HG02642 (cell line): ENCODE data around the gene INPP5J.
"Not testable (repeated sequence)": the region's sequence is repeated elsewhere in the genome, so short reads cannot be mapped to it uniquely, and the experiment has no call there.

Experiments
- ATAC-seq: cut with Tn5 transposase; IDR thresholded peaks from one replicate; pipeline ENCODE4 v1.9.1; 2021; ENCODE audit warnings: mild to moderate bottlenecking; ENCODE audit not compliant: unreplicated experiment, poor library complexity

The INPP5J gene

GRCh38 chr22:31122532-31123291 lies at the start of gene INPP5J:
TSS of gene INPP5J (plus strand) at chr22:31122966. CDS start at chr22:31123015, 49 bp downstream.
- no peak for ATAC-seq

GRCh38 chr22:31073125-31073524 lies 49.6 kb upstream of the INPP5J start:
- ATAC-seq: not testable (repeated sequence)

GRCh38 chr22:31073545-31074145 lies 49.1 kb upstream of the INPP5J start:
- not testable (repeated sequence) for ATAC-seq

GRCh38 chr22:31075961-31076360 lies 46.8 kb upstream of the INPP5J start:
- ATAC-seq: no peak

- ATAC-seq: no peak
These were observed 45.1 kb upstream of the INPP5J start for GRCh38 chr22:31077681-31078080.

- not testable (repeated sequence) for ATAC-seq
These were observed 44.4 kb upstream of the INPP5J start for GRCh38 chr22:31078389-31078788.

GRCh38 chr22:31079095-31079642 lies 43.6 kb upstream of the INPP5J start:
- no peak for ATAC-seq

- ATAC-seq: no peak
These were observed 42.5 kb upstream of the INPP5J start for GRCh38 chr22:31080164-31080847.

- ATAC-seq: peak; percentile 74
These were observed 41.7 kb upstream of the INPP5J start, which contains the start of gene SMTN for GRCh38 chr22:31080848-31081649. TSS of gene SMTN (plus strand) at chr22:31081318. CDS start at chr22:31083259, 1,941 bp downstream.

- no peak for ATAC-seq
These were observed 40.7 kb upstream of the INPP5J start for GRCh38 chr22:31081963-31082605.

GRCh38 chr22:31082606-31083376 lies 40.0 kb upstream of the INPP5J start:
- ATAC-seq: no peak

- ATAC-seq: no peak
These were observed 39.4 kb upstream of the INPP5J start for GRCh38 chr22:31083377-31083768.

GRCh38 chr22:31083923-31084810 lies 38.6 kb upstream of the INPP5J start:
- ATAC-seq: no peak

GRCh38 chr22:31084811-31085492 lies 37.8 kb upstream of the INPP5J start:
- ATAC-seq: peak; percentile 68

- ATAC-seq: no peak
These were observed 37.3 kb upstream of the INPP5J start for GRCh38 chr22:31085493-31085824.

GRCh38 chr22:31085928-31086327 lies 36.8 kb upstream of the INPP5J start:
- no peak for ATAC-seq

GRCh38 chr22:31086703-31087330 lies 35.9 kb upstream of the INPP5J start:
- no peak for ATAC-seq
